Pancreas (tissue), 10 donors: Measurements from ENCODE around the gene IDI1. TPM values are rescaled to one million over a fixed set of nuclear protein-coding genes. Genes with fewer than 3 reads are reported as not detected.

Source experiments
- ATAC-seq, 4 donors: fragments of 200-7000 bp; cut with Tn5 transposase; one replicate each; pipeline versions ENCODE4 v1.8.0 to v1.9.1; 2020; ENCODE audit warnings: mild to moderate bottlenecking in 4 of 4, moderate library complexity in 4 of 4
- DNase-seq, 6 donors: peaks; one replicate each; pipeline ENCODE4 v3.0.0-alpha.2; 2020
- FAIRE-seq: peaks from 2 replicates; lab custom pipeline; 2012; peaks lifted over from hg19 to GRCh38; lab: Jason Lieb, UNC
- H3K27ac ChIP-seq, 4 donors: fragments of 200-600 bp; sonication (generic); 1 replicate in 3 of 4; 2 replicates in 1 of 4; pipeline versions ENCODE4 v1.5.0 to v1.8.0; 2020
- H3K27me3 ChIP-seq, 4 donors: fragments of 200-600 bp; one replicate each; pipeline ENCODE4 v1.8.0; 2021
- H3K36me3 ChIP-seq, 3 donors: fragments of 200-600 bp; sonication (generic) in 1 of 3; one replicate each; pipeline versions ENCODE4 v1.5.0 to v1.8.0; 2020 to 2021
- H3K4me1 ChIP-seq, 3 donors: fragments of 200-600 bp; one replicate each; pipeline ENCODE4 v1.8.0; 2021
- H3K4me3 ChIP-seq, 4 donors: fragments of 200-600 bp; sonication (generic) in 2 of 4; one replicate each; pipeline versions ENCODE4 v1.5.0 to v1.8.0; 2020 to 2021
- H3K9me3 ChIP-seq, 4 donors: fragments of 200-600 bp; one replicate each; pipeline ENCODE4 v1.8.0; 2021
- WGBS, 2 donors: extraction: QIAGEN DNeasy Blood & Tissue Kit; methylation state at CpG; one replicate each; pipeline ENCODE4 v1.1.7; 2013; 5-methylcytosine and 5-hydroxymethylcytosine counted together
- intact Hi-C, 3 donors: fragments of 100-400 bp; cut with DNase I; formaldehyde crosslinking; loops; one replicate each; pipeline versions ENCODE4 v1.11.1 to v1.14.2; 2022
- polyA plus RNA-seq, 2 donors: library from polyadenylated mRNA; stranded (reverse); fragments of 200-250 nt; gene quantifications; one replicate each; pipeline ENCODE4 v1.2.3, GENCODE V29; 2013
- total RNA-seq, 6 donors: library from RNA; stranded (reverse); fragmentation: NEBNext Ultra II Directional in 4 of 6; extraction: Animal tissue kit (Norgen Biotek cat#: 25700) in 4 of 6; gene quantifications; one replicate each; pipeline versions ENCODE4 v1.2.1 to v1.2.4, GENCODE V29; 2021 to 2023
- TF ChIP-seq, protein P1 (sequence below), 4 donors: fragments of 200-600 bp; sonication (generic) in 3 of 4; IDR thresholded peaks; one replicate each; pipeline versions ENCODE4 v1.5.0 to v1.8.0; 2021; ENCODE audit warnings: antibody characterized with exemption in 4 of 4
- donor health status: healthy with polysubstance abuse.
- donor health status: DM: no; HTN: no; CAD: no; lungs with moderate emphysema.
- donor health status: DM: no; HTN: no; CAD: no.
- donor health status: control.
- donor health status: control.
- donor health status: Bipolar disorder and iron deficiency.
- donor health status: DM: yes; HTN: yes; CAD: no.
- donor health status: DM: no; HTN: no; CAD: no.
- donor health status: DM: no; HTN: no; CAD: no.
- donor health status: DM: yes; HTN: yes; CAD: no.

The IDI1 gene
- total and polyA plus RNA-seq, 8 donors = 5.4 to 26.7 (median 9.6) TPM

DNA sequence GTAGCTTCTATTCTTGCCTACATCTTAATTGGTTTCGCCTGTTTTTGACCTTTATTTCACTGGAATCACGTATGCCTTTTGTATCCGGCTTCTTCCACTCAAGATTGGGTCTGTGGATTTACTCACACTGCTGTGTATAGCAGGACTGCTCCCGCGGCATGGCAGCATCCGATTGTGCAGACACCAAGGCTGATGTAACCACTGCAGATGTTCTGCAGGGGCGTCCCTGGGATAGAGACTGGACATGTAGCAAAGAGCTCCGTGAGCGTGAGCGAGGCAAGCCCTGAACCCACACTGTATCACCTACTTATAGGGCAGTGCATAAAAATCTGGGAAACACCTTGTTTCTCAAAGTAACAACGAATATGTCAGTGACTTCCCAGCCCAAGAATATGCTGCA, 11.8 kb downstream of the IDI1 start:
- Histone ChIP-seq H3K4me3 (no peak overlapping the region), H3K4me1 (no peaks in the 10 kb centered on the region), H3K36me3 (peaks cover 0 to 16% (median 0%) of the 10 kb centered on the region in 3 donors), H3K27ac (no peak overlapping the region), H3K9me3 (no peaks in the 10 kb centered on the region), H3K27me3 (no peaks in the 10 kb centered on the region)
- intact Hi-C loops = no loop called here
- DNase-seq = no peak
- no peak for ATAC-seq
- 87 to 88% methylated on average over 11 of the region's 11 CpGs for WGBS, 2 donors
- TF ChIP-seq, protein P1, sequence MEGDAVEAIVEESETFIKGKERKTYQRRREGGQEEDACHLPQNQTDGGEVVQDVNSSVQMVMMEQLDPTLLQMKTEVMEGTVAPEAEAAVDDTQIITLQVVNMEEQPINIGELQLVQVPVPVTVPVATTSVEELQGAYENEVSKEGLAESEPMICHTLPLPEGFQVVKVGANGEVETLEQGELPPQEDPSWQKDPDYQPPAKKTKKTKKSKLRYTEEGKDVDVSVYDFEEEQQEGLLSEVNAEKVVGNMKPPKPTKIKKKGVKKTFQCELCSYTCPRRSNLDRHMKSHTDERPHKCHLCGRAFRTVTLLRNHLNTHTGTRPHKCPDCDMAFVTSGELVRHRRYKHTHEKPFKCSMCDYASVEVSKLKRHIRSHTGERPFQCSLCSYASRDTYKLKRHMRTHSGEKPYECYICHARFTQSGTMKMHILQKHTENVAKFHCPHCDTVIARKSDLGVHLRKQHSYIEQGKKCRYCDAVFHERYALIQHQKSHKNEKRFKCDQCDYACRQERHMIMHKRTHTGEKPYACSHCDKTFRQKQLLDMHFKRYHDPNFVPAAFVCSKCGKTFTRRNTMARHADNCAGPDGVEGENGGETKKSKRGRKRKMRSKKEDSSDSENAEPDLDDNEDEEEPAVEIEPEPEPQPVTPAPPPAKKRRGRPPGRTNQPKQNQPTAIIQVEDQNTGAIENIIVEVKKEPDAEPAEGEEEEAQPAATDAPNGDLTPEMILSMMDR (IDR thresholded peaks at IDR 0.05) = no peak
- no peak for FAIRE-seq

GRCh38 chr10:1036341-1036791, 12.6 kb downstream of the IDI1 start:
- Histone ChIP-seq H3K27me3 (no peaks in the 10 kb centered on the region), H3K9me3 (no peaks in the 10 kb centered on the region), H3K4me1 (no peaks in the 10 kb centered on the region), H3K36me3 (peaks cover 0 to 14% (median 0%) of the 10 kb centered on the region in 3 donors), H3K27ac (no peak overlapping the region), H3K4me3 (no peak overlapping the region)
- DNase-seq (no peak), ATAC-seq (peak in 1 of 4 donors; percentile 26), FAIRE-seq (no peak)
- TF ChIP-seq, protein P1 (IDR thresholded peaks at IDR 0.05) = no peak
- intact Hi-C loops = no loop called here
- WGBS, 2 donors = 71% methylated on average over 14 of the region's 14 CpGs

GRCh38 chr10:1035201-1035600, 13.7 kb downstream of the IDI1 start:
- TF ChIP-seq, protein P1 (IDR thresholded peaks at IDR 0.05) = no peak
- WGBS, 2 donors = 75 to 89% methylated on average over 6 of the region's 6 CpGs
- no peaks in the 10 kb centered on the region for H3K4me1 ChIP-seq
- no peak for DNase-seq
- no peak overlapping the region for H3K27ac ChIP-seq
- H3K36me3 ChIP-seq = peaks cover 0 to 4% (median 0%) of the 10 kb centered on the region in 3 donors
- no peak for FAIRE-seq
- H3K9me3 ChIP-seq = no peaks in the 10 kb centered on the region
- no peaks in the 10 kb centered on the region for H3K27me3 ChIP-seq
- no peak overlapping the region for H3K4me3 ChIP-seq
- intact Hi-C loops = no loop called here
- no peak for ATAC-seq

GRCh38 chr10:1034758-1035157, 14.2 kb downstream of the IDI1 start:
- Histone ChIP-seq H3K27ac (peak overlapping the region in 1 of 4 donors; percentile 24), H3K27me3 (no peaks in the 10 kb centered on the region), H3K4me3 (no peak overlapping the region), H3K36me3 (no peaks in the 10 kb centered on the region), H3K9me3 (no peaks in the 10 kb centered on the region), H3K4me1 (no peaks in the 10 kb centered on the region)
- DNase-seq (no peak), FAIRE-seq (no peak), ATAC-seq (no peak)
- 69 to 77% methylated on average over 3 of the region's 3 CpGs for WGBS, 2 donors
- TF ChIP-seq, protein P1 (IDR thresholded peaks at IDR 0.05) = no peak
- intact Hi-C loops = no loop called here

DNA sequence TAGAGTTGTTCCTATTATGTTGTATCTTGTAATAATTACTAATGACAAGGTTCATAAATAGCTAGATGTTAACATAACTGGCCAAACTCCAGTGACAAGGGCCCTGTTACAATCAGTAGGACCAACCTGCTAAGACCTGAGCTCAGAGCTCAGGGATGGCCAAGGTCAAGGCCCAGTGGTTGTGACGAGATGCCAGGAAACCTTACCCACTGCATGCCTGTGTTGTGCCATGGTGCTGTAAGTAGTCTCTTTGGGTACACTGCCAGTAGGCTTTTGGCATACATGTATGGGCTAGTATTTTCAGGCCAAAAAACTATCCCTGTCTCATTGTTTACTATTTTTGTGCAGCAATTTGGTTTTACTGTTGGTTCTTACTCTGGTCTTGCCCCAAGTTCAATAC, 15.3 kb downstream of the IDI1 start:
- Histone ChIP-seq H3K4me1 (no peaks in the 10 kb centered on the region), H3K27me3 (no peaks in the 10 kb centered on the region), H3K36me3 (no peaks in the 10 kb centered on the region), H3K4me3 (no peak overlapping the region), H3K27ac (no peak overlapping the region), H3K9me3 (no peaks in the 10 kb centered on the region)
- 65 to 71% methylated on average over 1 of the region's 1 CpG for WGBS, 2 donors
- ATAC-seq (no peak), FAIRE-seq (no peak), DNase-seq (no peak)
- TF ChIP-seq, protein P1 (IDR thresholded peaks at IDR 0.05) = no peak
- intact Hi-C loops = no loop called here
